Measurements from ENCODE around the gene C1orf198.

C1orf198 gene

GRCh38 chr1:230870916-230871315, 2.6 kb upstream of the C1orf198 start:
- Mint-ChIP-seq H3K9me3 (no peaks in the 10 kb centered on the region), H3K4me1 (peaks cover 25% of the 10 kb centered on the region), H3K4me3 (no peak overlapping the region), H3K27ac (no peak overlapping the region), H3K27me3 (peaks cover 58% of the 10 kb centered on the region)
- ATAC-seq (no peak), DNase-seq (no peak)

- Mint-ChIP-seq H3K9me3 (no peaks in the 10 kb centered on the region), H3K27me3 (peaks cover 47% of the 10 kb centered on the region), H3K4me1 (peaks cover 25% of the 10 kb centered on the region), H3K4me3 (peak overlapping the region in 1 of 2 donors; percentile 32), H3K27ac (no peak overlapping the region)
- DNase-seq = no peak
- ATAC-seq = no peak
These were observed 1.2 kb upstream of the C1orf198 start for GRCh38 chr1:230869500-230869899.

GRCh38 chr1:230868736-230869385, 540 bp upstream of the C1orf198 start:
- H3K9me3 Mint-ChIP-seq = no peaks in the 10 kb centered on the region
- peak; percentile 71 for ATAC-seq
- peaks cover 47% of the 10 kb centered on the region for H3K27me3 Mint-ChIP-seq
- H3K27ac Mint-ChIP-seq = peak overlapping the region; percentile 61 to 80
- peaks cover 25% of the 10 kb centered on the region for H3K4me1 Mint-ChIP-seq
- H3K4me3 Mint-ChIP-seq = peak overlapping the region; percentile 86 to 91
- DNase-seq = peak in 1 of 2 donors; percentile 45

- Mint-ChIP-seq H3K4me3 (peak overlapping the region; percentile 92 to 94), H3K27ac (peak overlapping the region; percentile 63 to 90), H3K27me3 (peaks cover 46% of the 10 kb centered on the region), H3K4me1 (peaks cover 38% of the 10 kb centered on the region), H3K9me3 (no peaks in the 10 kb centered on the region)
- peak; percentile 4 for ATAC-seq
- no peak for DNase-seq
These were observed 1.0 kb downstream of the C1orf198 start for GRCh38 chr1:230867101-230867902.

- no peak for DNase-seq
- Mint-ChIP-seq H3K4me1 (peaks cover 38% of the 10 kb centered on the region), H3K9me3 (no peaks in the 10 kb centered on the region), H3K27ac (no peak overlapping the region), H3K4me3 (no peak overlapping the region), H3K27me3 (peaks cover 37% of the 10 kb centered on the region)
- no peak for ATAC-seq
These were observed 1.9 kb downstream of the C1orf198 start for GRCh38 chr1:230866171-230867070.

- Mint-ChIP-seq H3K9me3 (no peaks in the 10 kb centered on the region), H3K4me1 (peaks cover 38% of the 10 kb centered on the region), H3K27me3 (peaks cover 26% of the 10 kb centered on the region), H3K27ac (no peak overlapping the region), H3K4me3 (no peak overlapping the region)
- no peak for ATAC-seq
- DNase-seq = no peak
These were observed 3.1 kb downstream of the C1orf198 start for GRCh38 chr1:230865062-230865817.

- Mint-ChIP-seq H3K27ac (no peak overlapping the region), H3K4me1 (peaks cover 37% of the 10 kb centered on the region), H3K9me3 (no peaks in the 10 kb centered on the region), H3K27me3 (peaks cover 18% of the 10 kb centered on the region), H3K4me3 (no peak overlapping the region)
- DNase-seq (no peak), ATAC-seq (no peak)
These were observed 3.9 kb downstream of the C1orf198 start for GRCh38 chr1:230864441-230864840.

GRCh38 chr1:230863449-230863848, 4.9 kb downstream of the C1orf198 start:
- DNase-seq (no peak), ATAC-seq (no peak)
- Mint-ChIP-seq H3K27ac (peak overlapping the region in 1 of 2 donors; percentile 88), H3K4me1 (peaks cover 30% of the 10 kb centered on the region), H3K9me3 (no peaks in the 10 kb centered on the region), H3K4me3 (no peak overlapping the region), H3K27me3 (peaks cover 12% of the 10 kb centered on the region)

- H3K27ac Mint-ChIP-seq = no peak overlapping the region
- H3K4me1 Mint-ChIP-seq = peaks cover 23% of the 10 kb centered on the region
- no peak for ATAC-seq
- H3K9me3 Mint-ChIP-seq = no peaks in the 10 kb centered on the region
- no peak for DNase-seq
- peaks cover 7% of the 10 kb centered on the region for H3K27me3 Mint-ChIP-seq
- no peak overlapping the region for H3K4me3 Mint-ChIP-seq
These were observed 6.2 kb downstream of the C1orf198 start for GRCh38 chr1:230861970-230862595.

- DNase-seq (no peak), ATAC-seq (no peak)
- Mint-ChIP-seq H3K27ac (no peak overlapping the region), H3K4me3 (no peak overlapping the region), H3K4me1 (peaks cover 17% of the 10 kb centered on the region), H3K27me3 (peaks cover under 1% of the 10 kb centered on the region), H3K9me3 (no peaks in the 10 kb centered on the region)
These were observed 6.8 kb downstream of the C1orf198 start for GRCh38 chr1:230861489-230861888.

GRCh38 chr1:230860617-230861384, 7.5 kb downstream of the C1orf198 start:
- Mint-ChIP-seq H3K27me3 (no peaks in the 10 kb centered on the region), H3K4me1 (peaks cover 12% of the 10 kb centered on the region), H3K4me3 (no peak overlapping the region), H3K27ac (no peak overlapping the region), H3K9me3 (no peaks in the 10 kb centered on the region)
- DNase-seq (no peak), ATAC-seq (no peak)

GRCh38 chr1:230858918-230859729, 9.2 kb downstream of the C1orf198 start:
- Mint-ChIP-seq H3K9me3 (no peaks in the 10 kb centered on the region), H3K27me3 (no peaks in the 10 kb centered on the region), H3K4me3 (no peak overlapping the region), H3K27ac (no peak overlapping the region), H3K4me1 (peaks cover 12% of the 10 kb centered on the region)
- no peak for ATAC-seq
- no peak for DNase-seq

GRCh38 chr1:230858236-230858820, 10.0 kb downstream of the C1orf198 start:
- DNase-seq (no peak), ATAC-seq (no peak)
- peaks cover 9% of the 10 kb centered on the region for H3K4me1 Mint-ChIP-seq
- no peak overlapping the region for H3K27ac Mint-ChIP-seq
- H3K9me3 Mint-ChIP-seq = no peaks in the 10 kb centered on the region
- H3K27me3 Mint-ChIP-seq = no peaks in the 10 kb centered on the region
- H3K4me3 Mint-ChIP-seq = no peak overlapping the region
